ENCODE measurements around the gene CMBL. TPM values are rescaled to one million over a fixed set of nuclear protein-coding genes. Genes with fewer than 3 reads are reported as not detected.

The CMBL gene
- total RNA-seq, 1 experiment from 2014 or later = 12.6 TPM

DNA sequence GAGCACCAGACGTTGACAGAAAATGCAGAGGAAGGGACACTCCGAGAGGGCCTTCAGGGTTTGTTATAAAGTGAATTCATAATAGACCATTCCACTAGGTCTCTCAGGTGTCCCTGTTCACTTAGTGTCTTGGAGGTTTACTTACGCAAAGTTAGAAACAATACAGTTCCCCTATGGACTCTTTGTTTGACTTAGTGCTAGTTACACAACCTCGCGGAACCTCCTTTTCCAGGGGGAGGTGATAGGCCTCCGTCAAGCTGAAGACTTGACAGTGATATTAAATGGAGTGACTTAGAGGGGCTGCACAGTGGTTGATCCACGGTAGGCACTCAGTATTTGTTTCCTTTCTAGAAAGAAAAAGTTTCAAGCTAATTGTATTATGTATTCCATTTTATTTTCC is 56.3 kb downstream of the CMBL start:
- H3K9ac ChIP-seq (ENCODE audit: extremely low read depth, insufficient read length, low read length) = peak overlapping the region; percentile 95
- no peaks in the 10 kb centered on the region for H3K27me3 ChIP-seq (ENCODE audit: insufficient read depth, low read length)
- no peak overlapping the region for H4K91ac ChIP-seq (ENCODE audit: insufficient read length, low read depth, low read length)
- H2BK5ac ChIP-seq (ENCODE audit: insufficient read length, low read length) = no peak overlapping the region
- H3K18ac ChIP-seq (ENCODE audit: insufficient read length, low read depth, low read length) = no peak overlapping the region
- H2AFZ ChIP-seq (ENCODE audit: low read length) = no peak overlapping the region
- no peak overlapping the region for H2AK5ac ChIP-seq (ENCODE audit: insufficient read length, low read length)
- Mint-ChIP-seq H3K9me3 (no peaks in the 10 kb centered on the region), H3K4me3 (peak overlapping the region; percentile 95 to 96), H3K4me1 (peaks cover 24 to 26% of the 10 kb centered on the region in 2 experiments), H3K27ac (peak overlapping the region; percentile 15 to 95 (median 91); a peak in 5 of 7 replicates), H3K27me3 (ENCODE audit: low read depth) (no peaks in the 10 kb centered on the region; the same call in 1 of the 2 replicates), H3K36me3 (ENCODE audit: insufficient read depth in 1 of 3, low read depth in 3 of 3) (peaks cover 36 to 51% (median 39%) of the 10 kb centered on the region in 3 experiments)
- peaks cover 39% of the 10 kb centered on the region for H3K79me2 ChIP-seq (ENCODE audit: insufficient read depth, low read length)
- H3K4me2 ChIP-seq (ENCODE audit: insufficient read depth, insufficient read length, low read length) = peak overlapping the region; percentile 83
- H3K56ac ChIP-seq (ENCODE audit: insufficient read length, low read depth, low read length) = no peak overlapping the region
- H3K14ac ChIP-seq (ENCODE audit: insufficient read depth, low read length) = no peak overlapping the region
- no peak overlapping the region for H3K23ac ChIP-seq (ENCODE audit: insufficient read length, low read depth, low read length)
- no peak for DNase-seq
- no peak overlapping the region for H2BK15ac ChIP-seq (ENCODE audit: low read depth, low read length)
- H4K20me1 ChIP-seq (ENCODE audit: control insufficient read depth, insufficient read depth, insufficient read length) = no peaks in the 10 kb centered on the region
- H2BK20ac ChIP-seq (ENCODE audit: low read depth, low read length, poor library complexity, severe bottlenecking) = no peak overlapping the region
- no CpG with 5 or more reads among the region's 7 CpGs for WGBS (ENCODE audit: extremely low coverage, insufficient read length, low lambda C conversion rate)
- no peak overlapping the region for H4K8ac ChIP-seq (replicated peaks; ENCODE audit: insufficient read length, low read depth, low read length)
- no peaks in the 10 kb centered on the region for H3K9me3 ChIP-seq (ENCODE audit: control insufficient read depth, low read depth, low read length)
- H4K5ac ChIP-seq (ENCODE audit: insufficient read length, low read depth, low read length) = no peak overlapping the region
- H2BK120ac ChIP-seq (ENCODE audit: low read depth, low read length, poor library complexity, severe bottlenecking) = no peak overlapping the region
- H3K4me1 ChIP-seq (ENCODE audit: insufficient read depth, low read length) = peaks cover 4% of the 10 kb centered on the region; the same call in 1 of the 2 replicates
- peaks cover 12% of the 10 kb centered on the region for H3K23me2 ChIP-seq (ENCODE audit: insufficient read length, low read depth, low read length, poor library complexity, severe bottlenecking)
- H2BK12ac ChIP-seq (ENCODE audit: insufficient read length, low read depth, low read length) = no peak overlapping the region
- H3T11ph ChIP-seq (ENCODE audit: low read length) = no peak overlapping the region
- no peak overlapping the region for H3K4ac ChIP-seq (ENCODE audit: low read depth, low read length)
- peaks cover 4% of the 10 kb centered on the region for H3K79me1 ChIP-seq (ENCODE audit: insufficient read depth, low read depth, low read length, poor library complexity, severe bottlenecking)
- TF ChIP-seq, protein P1, sequence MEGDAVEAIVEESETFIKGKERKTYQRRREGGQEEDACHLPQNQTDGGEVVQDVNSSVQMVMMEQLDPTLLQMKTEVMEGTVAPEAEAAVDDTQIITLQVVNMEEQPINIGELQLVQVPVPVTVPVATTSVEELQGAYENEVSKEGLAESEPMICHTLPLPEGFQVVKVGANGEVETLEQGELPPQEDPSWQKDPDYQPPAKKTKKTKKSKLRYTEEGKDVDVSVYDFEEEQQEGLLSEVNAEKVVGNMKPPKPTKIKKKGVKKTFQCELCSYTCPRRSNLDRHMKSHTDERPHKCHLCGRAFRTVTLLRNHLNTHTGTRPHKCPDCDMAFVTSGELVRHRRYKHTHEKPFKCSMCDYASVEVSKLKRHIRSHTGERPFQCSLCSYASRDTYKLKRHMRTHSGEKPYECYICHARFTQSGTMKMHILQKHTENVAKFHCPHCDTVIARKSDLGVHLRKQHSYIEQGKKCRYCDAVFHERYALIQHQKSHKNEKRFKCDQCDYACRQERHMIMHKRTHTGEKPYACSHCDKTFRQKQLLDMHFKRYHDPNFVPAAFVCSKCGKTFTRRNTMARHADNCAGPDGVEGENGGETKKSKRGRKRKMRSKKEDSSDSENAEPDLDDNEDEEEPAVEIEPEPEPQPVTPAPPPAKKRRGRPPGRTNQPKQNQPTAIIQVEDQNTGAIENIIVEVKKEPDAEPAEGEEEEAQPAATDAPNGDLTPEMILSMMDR (conservative IDR thresholded peaks at IDR 0.05) = no peak
- H3K27ac ChIP-seq (ENCODE audit: insufficient read length, low read depth, low read length) = no peak overlapping the region
